PFSK-1 (cell line): Measurements from ENCODE around the gene MAP2K5.

Source experiments
- FOXP2 ChIP-seq: optimal IDR thresholded peaks from 2 replicates; pipeline ENCODE3; 2011; ENCODE audit warnings: borderline replicate concordance, control low read depth, inconsistent platforms; ENCODE audit not compliant: insufficient read depth; ENCODE audit errors: extremely low read length, extremely low read depth
- POLR2AphosphoS5 ChIP-seq: IDR thresholded peaks from 2 replicates; pipeline ENCODE4 v1.6.1; 2012; ENCODE audit warnings: low read depth, mild to moderate bottlenecking, control low read depth, low read length, moderate library complexity
- SIN3A ChIP-seq: IDR thresholded peaks from 2 replicates; pipeline ENCODE4 v1.6.1; 2012; ENCODE audit warnings: mild to moderate bottlenecking, low read length, moderate library complexity, borderline replicate concordance; ENCODE audit not compliant: insufficient read depth
- TAF1 ChIP-seq: IDR thresholded peaks from 2 replicates; pipeline ENCODE4 v1.6.1; 2012; ENCODE audit warnings: low read length, control low read depth, borderline replicate concordance; ENCODE audit not compliant: insufficient read depth
- TF ChIP-seq, protein P1 (sequence below), 2 experiments: IDR thresholded peaks; 2 replicates each; pipeline versions ENCODE4 v1.6.1 to v1.8.0; 2011 to 2012; ENCODE audit warnings: low read depth in 2 of 2, low read length in 2 of 2, control low read depth in 1 of 2, inconsistent platforms in 1 of 2, mild to moderate bottlenecking in 1 of 2, moderate library complexity in 1 of 2; ENCODE audit not compliant: insufficient read depth in 1 of 2

MAP2K5 gene

DNA sequence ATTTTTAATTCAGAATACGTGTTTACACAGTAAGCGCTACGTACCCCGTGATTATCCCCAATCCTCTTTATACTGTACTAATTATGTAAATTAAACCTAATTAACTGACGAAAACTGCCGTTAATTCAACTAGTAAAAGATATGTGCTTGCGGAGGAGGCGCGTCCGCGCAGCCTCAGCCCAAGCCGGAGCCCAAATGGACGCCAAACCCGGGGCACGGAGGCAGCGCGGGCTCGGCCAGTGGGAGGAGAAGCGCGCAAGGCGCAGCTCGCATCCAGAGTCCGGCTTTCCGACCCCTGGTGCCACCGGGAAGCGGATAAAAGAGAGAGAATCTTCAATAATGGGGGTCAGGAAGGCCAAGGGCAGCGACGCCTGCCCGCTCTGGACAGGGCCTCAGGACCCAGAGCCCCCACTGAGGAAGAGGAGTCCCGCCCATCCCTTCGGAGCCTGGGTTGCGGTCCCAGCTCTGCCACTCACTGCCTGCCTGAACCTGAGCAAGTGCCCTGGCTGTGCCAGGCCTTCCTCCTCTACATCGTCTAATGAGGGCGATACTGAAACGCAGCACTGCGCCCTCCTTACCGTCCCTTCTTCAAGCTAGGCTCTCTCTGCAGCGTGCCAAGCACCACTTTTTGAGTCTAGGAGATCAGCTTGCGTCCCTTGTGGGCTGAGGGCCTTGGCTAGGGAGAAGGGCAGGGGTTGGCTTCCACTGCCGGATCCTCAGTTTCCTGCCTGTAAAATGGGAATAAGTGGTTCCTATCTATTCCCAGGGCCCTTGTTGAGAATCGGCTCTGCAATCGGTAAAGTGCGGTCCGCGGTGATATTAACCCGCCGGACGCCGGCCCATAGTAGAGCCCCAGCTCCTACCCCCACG, 277.9 kb downstream of the MAP2K5 start:
- TF ChIP-seq SIN3A: no peak
- no peak for TF ChIP-seq FOXP2
- TF ChIP-seq, protein P1, sequence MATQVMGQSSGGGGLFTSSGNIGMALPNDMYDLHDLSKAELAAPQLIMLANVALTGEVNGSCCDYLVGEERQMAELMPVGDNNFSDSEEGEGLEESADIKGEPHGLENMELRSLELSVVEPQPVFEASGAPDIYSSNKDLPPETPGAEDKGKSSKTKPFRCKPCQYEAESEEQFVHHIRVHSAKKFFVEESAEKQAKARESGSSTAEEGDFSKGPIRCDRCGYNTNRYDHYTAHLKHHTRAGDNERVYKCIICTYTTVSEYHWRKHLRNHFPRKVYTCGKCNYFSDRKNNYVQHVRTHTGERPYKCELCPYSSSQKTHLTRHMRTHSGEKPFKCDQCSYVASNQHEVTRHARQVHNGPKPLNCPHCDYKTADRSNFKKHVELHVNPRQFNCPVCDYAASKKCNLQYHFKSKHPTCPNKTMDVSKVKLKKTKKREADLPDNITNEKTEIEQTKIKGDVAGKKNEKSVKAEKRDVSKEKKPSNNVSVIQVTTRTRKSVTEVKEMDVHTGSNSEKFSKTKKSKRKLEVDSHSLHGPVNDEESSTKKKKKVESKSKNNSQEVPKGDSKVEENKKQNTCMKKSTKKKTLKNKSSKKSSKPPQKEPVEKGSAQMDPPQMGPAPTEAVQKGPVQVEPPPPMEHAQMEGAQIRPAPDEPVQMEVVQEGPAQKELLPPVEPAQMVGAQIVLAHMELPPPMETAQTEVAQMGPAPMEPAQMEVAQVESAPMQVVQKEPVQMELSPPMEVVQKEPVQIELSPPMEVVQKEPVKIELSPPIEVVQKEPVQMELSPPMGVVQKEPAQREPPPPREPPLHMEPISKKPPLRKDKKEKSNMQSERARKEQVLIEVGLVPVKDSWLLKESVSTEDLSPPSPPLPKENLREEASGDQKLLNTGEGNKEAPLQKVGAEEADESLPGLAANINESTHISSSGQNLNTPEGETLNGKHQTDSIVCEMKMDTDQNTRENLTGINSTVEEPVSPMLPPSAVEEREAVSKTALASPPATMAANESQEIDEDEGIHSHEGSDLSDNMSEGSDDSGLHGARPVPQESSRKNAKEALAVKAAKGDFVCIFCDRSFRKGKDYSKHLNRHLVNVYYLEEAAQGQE (IDR thresholded peaks at IDR 0.05; ENCODE audit: insufficient read depth in 1 of 2, low read depth in 2 of 2, low read length in 2 of 2): no peak
- no peak for TF ChIP-seq POLR2AphosphoS5
- no peak for TF ChIP-seq TAF1

- TF ChIP-seq SIN3A (0 out of 2 replicates have a peak, but pooled peaks have one; percentile 47), TAF1 (no peak)
- TF ChIP-seq, protein P1 (IDR thresholded peaks at IDR 0.05; ENCODE audit: insufficient read depth in 1 of 2, low read depth in 2 of 2, low read length in 2 of 2): peak; percentile 95 to 96
These were observed 278.7 kb downstream of the MAP2K5 start for GRCh38 chr15:67820992-67821783.

DNA sequence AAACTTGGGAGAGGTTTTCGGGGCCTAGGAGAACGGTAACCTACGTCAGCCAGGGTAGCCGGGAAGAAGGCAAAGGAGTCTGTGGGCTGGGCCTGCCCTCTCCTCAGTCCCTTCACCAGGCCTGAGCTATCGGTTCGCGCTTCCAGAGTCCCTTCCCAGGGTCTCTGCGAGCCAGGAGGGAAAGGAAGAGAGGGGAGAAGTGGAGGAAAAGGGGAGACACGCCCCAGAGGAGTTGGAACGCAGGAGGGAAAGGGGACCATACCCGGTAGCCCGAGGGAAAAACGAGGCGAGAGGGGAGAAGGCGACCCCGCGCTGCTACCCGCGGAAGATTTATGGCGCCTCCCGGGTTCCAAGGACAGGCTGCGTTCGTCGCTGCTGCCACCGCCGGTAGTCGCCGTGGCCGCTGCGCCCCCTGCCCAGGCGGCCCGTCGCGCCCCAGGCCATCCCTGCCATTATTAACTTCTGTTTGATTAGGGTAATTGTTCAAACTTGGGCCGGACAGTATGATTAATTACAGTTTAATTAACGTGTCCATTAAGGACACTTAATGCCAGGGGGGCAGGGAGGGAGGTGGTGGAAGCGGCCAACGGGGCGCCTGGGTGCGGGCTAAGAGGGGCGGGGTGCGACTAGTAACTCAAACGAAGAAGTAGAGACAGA, 279.4 kb downstream of the MAP2K5 start:
- TF ChIP-seq, protein P1 (IDR thresholded peaks at IDR 0.05; ENCODE audit: insufficient read depth in 1 of 2, low read depth in 2 of 2, low read length in 2 of 2): peak in 1 of 2 experiments; percentile 21; a peak in 1 of 4 replicates
- TF ChIP-seq FOXP2: no peak

DNA sequence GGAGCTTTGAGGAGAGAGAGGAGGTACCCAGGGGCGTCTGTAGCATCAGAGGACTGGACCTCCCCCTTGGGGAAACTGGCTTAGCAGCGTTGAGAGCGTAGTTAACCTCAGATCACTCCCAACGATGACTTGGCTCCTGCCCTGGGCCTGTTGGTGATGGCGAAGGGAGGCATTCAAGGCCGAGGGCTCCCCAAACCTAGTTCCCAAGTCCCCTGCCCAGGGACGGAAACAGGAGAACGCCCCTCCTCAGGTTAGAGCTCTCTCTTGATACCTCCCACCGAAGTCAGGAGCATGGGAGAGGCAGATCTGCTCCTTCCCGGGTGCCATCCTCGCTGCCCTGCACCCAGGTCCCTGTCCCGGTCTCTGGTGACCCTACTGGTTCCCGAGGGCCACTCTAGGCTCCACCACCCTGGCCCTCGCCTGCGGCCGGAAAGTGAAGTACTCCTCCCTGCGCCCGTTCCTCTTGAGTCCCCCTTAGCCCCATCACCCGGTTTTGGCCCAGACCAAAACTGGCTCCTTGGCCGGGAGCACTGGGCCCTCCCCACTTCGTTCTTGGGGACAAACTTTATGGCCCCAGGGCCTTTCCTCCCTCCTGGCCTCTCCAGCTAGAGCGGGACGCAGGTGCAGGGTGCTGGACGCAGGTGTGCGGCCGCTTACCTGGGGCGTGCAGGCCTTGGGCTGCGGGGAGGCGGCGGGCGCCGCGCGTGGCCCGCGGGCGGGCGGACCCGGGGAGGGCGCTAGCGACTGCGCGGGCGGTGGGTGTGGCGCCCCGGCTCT, 280.2 kb downstream of the MAP2K5 start:
- TF ChIP-seq, protein P1 (IDR thresholded peaks at IDR 0.05; ENCODE audit: insufficient read depth in 1 of 2, low read depth in 2 of 2, low read length in 2 of 2): no peak
- TF ChIP-seq SIN3A (no peak), POLR2AphosphoS5 (no peak), FOXP2 (no peak), TAF1 (no peak)
